ENCODE results near the gene CCDC183. TPM values are rescaled to one million over a fixed set of nuclear protein-coding genes. Genes with fewer than 3 reads are reported as not detected.

Gene CCDC183
- total RNA-seq, 1 experiment from 2014 or later, result 3.6 TPM

- H3K79me2 ChIP-seq (ENCODE audit: low read depth), result no peaks in the 10 kb centered on the region
- H3K9me3 ChIP-seq (ENCODE audit: insufficient read depth, low read depth), result no peaks in the 10 kb centered on the region
- POLR2A ChIA-PET (ENCODE audit: unreplicated experiment), result no interaction called here
- DNase-seq, result no peak
- H3K36me3 ChIP-seq (ENCODE audit: low read depth), result no peaks in the 10 kb centered on the region
- no peaks in the 10 kb centered on the region for H4K20me1 ChIP-seq (ENCODE audit: insufficient read depth)
- intact Hi-C loops (cut with micrococcal nuclease; ENCODE audit: unreplicated experiment), result no loop called here
- no TSS peak for BruUV-seq (replicated peaks)
- peaks cover 15% of the 10 kb centered on the region for H3K27me3 ChIP-seq (ENCODE audit: insufficient read depth, low read depth)
- CTCF ChIA-PET, result no interaction called here
- no peak overlapping the region for H3K4me3 ChIP-seq
- H3K4me2 ChIP-seq, result no peak overlapping the region
- H2AFZ ChIP-seq, result no peak overlapping the region
- no peak overlapping the region for H3K27ac ChIP-seq
- H3F3A ChIP-seq (ENCODE audit: insufficient read depth, low read depth), result peaks cover 14% of the 10 kb centered on the region; the same call in 1 of the 2 replicates
- H3K9me2 ChIP-seq (ENCODE audit: insufficient read depth), result no peaks in the 10 kb centered on the region
- TF ChIP-seq EZH2 (IDR thresholded peaks at IDR 0.05; ENCODE audit: low read depth), result no peak
- TF ChIP-seq, protein P1, sequence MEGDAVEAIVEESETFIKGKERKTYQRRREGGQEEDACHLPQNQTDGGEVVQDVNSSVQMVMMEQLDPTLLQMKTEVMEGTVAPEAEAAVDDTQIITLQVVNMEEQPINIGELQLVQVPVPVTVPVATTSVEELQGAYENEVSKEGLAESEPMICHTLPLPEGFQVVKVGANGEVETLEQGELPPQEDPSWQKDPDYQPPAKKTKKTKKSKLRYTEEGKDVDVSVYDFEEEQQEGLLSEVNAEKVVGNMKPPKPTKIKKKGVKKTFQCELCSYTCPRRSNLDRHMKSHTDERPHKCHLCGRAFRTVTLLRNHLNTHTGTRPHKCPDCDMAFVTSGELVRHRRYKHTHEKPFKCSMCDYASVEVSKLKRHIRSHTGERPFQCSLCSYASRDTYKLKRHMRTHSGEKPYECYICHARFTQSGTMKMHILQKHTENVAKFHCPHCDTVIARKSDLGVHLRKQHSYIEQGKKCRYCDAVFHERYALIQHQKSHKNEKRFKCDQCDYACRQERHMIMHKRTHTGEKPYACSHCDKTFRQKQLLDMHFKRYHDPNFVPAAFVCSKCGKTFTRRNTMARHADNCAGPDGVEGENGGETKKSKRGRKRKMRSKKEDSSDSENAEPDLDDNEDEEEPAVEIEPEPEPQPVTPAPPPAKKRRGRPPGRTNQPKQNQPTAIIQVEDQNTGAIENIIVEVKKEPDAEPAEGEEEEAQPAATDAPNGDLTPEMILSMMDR (conservative IDR thresholded peaks at IDR 0.05), result no peak
- no peaks in the 10 kb centered on the region for H3K4me1 ChIP-seq (replicated peaks; ENCODE audit: insufficient read depth)
These were observed 22.6 kb upstream of the CCDC183 start for GRCh38 chr9:136773386-136774044.

DNA sequence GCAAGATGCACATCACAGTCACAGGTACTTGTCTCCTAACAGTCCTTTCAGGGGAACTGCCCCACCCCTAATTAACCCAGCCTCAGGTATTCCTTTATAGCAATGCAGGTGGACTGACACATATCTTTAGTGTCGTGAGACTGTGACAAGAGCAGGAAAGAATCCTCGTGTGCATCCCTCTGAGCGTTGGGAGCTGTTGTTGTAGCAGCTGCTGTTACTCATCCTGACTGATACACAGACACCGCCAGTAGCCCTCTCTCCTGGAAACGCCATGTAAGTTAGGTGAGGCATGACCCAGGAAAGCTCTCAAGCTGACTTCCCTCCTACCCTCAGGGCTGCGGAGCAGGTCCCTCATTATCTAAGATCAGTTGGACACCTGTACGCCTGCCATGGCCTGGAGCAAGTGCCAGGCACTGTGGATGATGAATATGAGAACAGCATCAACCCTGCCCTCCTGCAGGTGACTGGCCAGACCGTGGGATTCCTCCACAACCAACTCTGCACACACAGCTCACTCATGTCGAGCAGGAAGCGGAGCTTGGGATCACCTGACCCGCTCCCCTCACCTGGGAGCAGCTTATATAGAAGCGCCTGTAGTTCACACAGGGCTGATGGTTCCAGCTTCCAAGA is 21.6 kb upstream of the CCDC183 start:
- CTCF ChIA-PET, result interaction anchor here (0.8 kb wide), 1 partner anchor 255 kb away, joined by 4 read pairs; no protein-coding TSS in a partner anchor

GRCh38 chr9:136775191-136775590 is 20.9 kb upstream of the CCDC183 start:
- TF ChIP-seq, protein P1 (conservative IDR thresholded peaks at IDR 0.05), result no peak
- TF ChIP-seq EZH2 (IDR thresholded peaks at IDR 0.05; ENCODE audit: low read depth), result no peak
- Histone ChIP-seq H4K20me1 (ENCODE audit: insufficient read depth) (no peaks in the 10 kb centered on the region), H2AFZ (no peak overlapping the region), H3K27me3 (ENCODE audit: insufficient read depth, low read depth) (peaks cover 32% of the 10 kb centered on the region), H3K4me2 (no peak overlapping the region), H3K79me2 (ENCODE audit: low read depth) (no peaks in the 10 kb centered on the region), H3K9me3 (ENCODE audit: insufficient read depth, low read depth) (no peaks in the 10 kb centered on the region), H3F3A (ENCODE audit: insufficient read depth, low read depth) (peaks cover 14% of the 10 kb centered on the region; the same call in 1 of the 2 replicates), H3K27ac (no peak overlapping the region), H3K9me2 (ENCODE audit: insufficient read depth) (no peaks in the 10 kb centered on the region), H3K4me1 (replicated peaks; ENCODE audit: insufficient read depth) (no peaks in the 10 kb centered on the region), H3K4me3 (no peak overlapping the region), H3K36me3 (ENCODE audit: low read depth) (no peaks in the 10 kb centered on the region)
- intact Hi-C loops (cut with micrococcal nuclease; ENCODE audit: unreplicated experiment), result no loop called here
- no TSS peak for BruUV-seq (replicated peaks)
- ChIA-PET CTCF (no interaction called here), POLR2A (ENCODE audit: unreplicated experiment) (no interaction called here)
- DNase-seq, result no peak

More for the DNA sequence above, 21.6 kb upstream of the CCDC183 start:
- no peak for DNase-seq
- no peaks in the 10 kb centered on the region for H3K9me3 ChIP-seq (ENCODE audit: insufficient read depth, low read depth)
- peaks cover 14% of the 10 kb centered on the region; the same call in 1 of the 2 replicates for H3F3A ChIP-seq (ENCODE audit: insufficient read depth, low read depth)
- no peaks in the 10 kb centered on the region for H3K9me2 ChIP-seq (ENCODE audit: insufficient read depth)
- no peak overlapping the region for H3K4me3 ChIP-seq
- H4K20me1 ChIP-seq (ENCODE audit: insufficient read depth), result no peaks in the 10 kb centered on the region
- H3K79me2 ChIP-seq (ENCODE audit: low read depth), result no peaks in the 10 kb centered on the region
- TF ChIP-seq EZH2 (IDR thresholded peaks at IDR 0.05; ENCODE audit: low read depth), result no peak
- TF ChIP-seq, protein P1 (conservative IDR thresholded peaks at IDR 0.05), result no peak
- no peak overlapping the region for H3K27ac ChIP-seq
- intact Hi-C loops (cut with micrococcal nuclease; ENCODE audit: unreplicated experiment), result no loop called here
- H3K36me3 ChIP-seq (ENCODE audit: low read depth), result no peaks in the 10 kb centered on the region
- H3K27me3 ChIP-seq (ENCODE audit: insufficient read depth, low read depth), result peaks cover 26% of the 10 kb centered on the region
- POLR2A ChIA-PET (ENCODE audit: unreplicated experiment), result no interaction called here
- H3K4me1 ChIP-seq (replicated peaks; ENCODE audit: insufficient read depth), result no peaks in the 10 kb centered on the region
- H3K4me2 ChIP-seq, result no peak overlapping the region
- no TSS peak for BruUV-seq (replicated peaks)
- H2AFZ ChIP-seq, result no peak overlapping the region
